GM18505 (cell line): ENCODE data around the gene SIGMAR1.

Experiments used
- ATAC-seq: cut with Tn5 transposase; IDR thresholded peaks from one replicate; pipeline ENCODE4 v1.9.1; 2021; ENCODE audit not compliant: unreplicated experiment
- POLR2A ChIP-seq: IDR thresholded peaks from 4 replicates; pipeline ENCODE4 v1.6.1; 2011; ENCODE audit warnings: borderline replicate concordance; ENCODE audit not compliant: insufficient read depth, insufficient read length; ENCODE audit errors: extremely low read depth

The SIGMAR1 gene

DNA sequence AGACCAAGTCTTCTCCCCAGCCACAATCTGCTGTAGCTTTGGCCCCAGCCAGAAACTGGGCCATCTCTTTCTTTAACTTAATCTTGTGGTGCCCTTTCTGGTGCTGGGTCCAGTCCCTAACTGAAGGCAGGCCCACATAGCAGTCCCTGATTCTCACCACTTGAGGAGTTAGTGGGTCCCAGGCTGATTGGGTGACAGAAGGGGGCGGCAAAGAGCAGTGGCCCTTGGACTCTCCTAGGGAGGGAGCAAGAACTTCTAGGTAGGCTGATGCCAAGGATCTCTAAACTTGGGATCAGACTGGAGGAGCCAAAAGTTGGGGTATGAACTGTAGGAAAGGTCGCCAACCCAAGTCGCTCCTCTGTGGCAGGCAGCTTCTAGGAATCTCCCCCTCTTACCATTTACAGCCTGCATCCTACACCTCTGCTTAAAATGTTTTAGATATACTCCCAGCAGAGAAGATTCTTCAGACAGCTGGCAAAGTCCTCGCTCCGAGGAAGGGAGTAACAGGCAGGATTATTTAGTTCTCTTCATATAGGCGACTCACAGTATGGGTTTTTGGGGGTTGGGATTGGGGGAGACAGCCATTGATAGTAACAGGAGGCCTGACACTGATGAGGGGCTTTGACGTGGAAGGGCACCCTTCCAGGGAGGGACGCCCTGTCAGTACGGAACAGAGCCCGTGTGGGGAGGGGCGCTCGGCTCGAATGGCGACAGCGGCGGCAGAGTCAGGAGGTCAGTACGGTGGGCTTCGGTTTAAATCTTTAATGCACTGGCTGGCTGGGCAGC lies 26.9 kb upstream of the SIGMAR1 start:
- no peak for TF ChIP-seq POLR2A

DNA sequence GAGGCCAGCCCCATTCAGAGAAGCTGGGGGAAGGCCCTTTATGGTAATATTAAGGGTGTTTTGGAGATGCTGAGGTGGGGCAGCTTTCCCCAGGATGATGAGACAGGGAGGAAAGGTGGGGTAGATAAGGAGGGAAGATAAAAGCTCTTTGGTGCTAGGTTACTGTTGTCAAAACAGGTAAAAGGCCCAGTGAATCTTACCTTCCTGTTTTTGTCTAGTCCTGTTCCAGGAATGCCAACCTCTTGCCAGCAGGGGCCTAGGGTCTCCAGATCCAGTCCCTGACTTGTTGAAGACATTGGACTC lies 25.7 kb upstream of the SIGMAR1 start:
- no peak for ATAC-seq
- no peak for TF ChIP-seq POLR2A

More for the DNA sequence above, 26.9 kb upstream of the SIGMAR1 start:
- peak; percentile 52 for ATAC-seq

DNA sequence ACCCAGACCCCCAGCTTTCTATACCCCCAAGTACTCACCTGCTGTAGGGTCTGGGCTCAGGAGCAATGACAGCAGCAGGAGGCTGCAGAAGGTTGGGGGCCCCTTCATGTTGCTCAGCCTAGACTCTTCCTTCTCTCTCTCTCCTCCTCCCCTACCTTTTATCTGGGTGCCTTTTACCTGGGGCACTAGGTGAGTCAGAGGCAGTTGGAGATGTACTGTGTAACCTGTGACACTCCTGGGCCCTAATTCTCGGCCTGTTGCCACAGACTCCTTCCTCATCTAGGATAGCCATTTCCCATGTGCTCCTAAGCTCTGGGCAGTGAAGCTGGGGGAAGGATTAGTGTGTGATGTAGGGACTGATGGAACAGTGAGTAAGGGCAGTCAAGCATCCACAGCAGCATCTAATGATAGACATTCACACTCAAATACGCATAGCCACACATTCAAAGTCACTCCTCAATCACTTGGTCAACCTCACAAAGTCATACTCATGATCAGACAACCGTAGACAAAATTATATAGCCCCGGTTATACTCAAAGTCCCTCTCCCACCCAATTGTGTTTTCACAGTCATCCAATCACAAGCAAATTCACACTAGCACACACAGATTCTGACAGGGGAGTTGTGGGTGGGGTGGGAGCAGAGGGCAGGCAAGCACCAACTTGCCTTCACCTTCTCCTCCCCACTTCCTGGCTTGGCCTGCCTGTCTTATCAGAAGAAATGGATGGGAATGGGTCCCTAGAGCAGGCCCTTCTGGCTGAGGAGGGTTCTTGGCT lies 25.1 kb upstream of the SIGMAR1 start, which contains the start of gene CCL27:
CCL27 (minus strand) TSS at position 132 of the 777 bp plus-strand sequence; CDS start at position 108, 24 bp downstream.
- no peak for TF ChIP-seq POLR2A
- ATAC-seq, result no peak

DNA sequence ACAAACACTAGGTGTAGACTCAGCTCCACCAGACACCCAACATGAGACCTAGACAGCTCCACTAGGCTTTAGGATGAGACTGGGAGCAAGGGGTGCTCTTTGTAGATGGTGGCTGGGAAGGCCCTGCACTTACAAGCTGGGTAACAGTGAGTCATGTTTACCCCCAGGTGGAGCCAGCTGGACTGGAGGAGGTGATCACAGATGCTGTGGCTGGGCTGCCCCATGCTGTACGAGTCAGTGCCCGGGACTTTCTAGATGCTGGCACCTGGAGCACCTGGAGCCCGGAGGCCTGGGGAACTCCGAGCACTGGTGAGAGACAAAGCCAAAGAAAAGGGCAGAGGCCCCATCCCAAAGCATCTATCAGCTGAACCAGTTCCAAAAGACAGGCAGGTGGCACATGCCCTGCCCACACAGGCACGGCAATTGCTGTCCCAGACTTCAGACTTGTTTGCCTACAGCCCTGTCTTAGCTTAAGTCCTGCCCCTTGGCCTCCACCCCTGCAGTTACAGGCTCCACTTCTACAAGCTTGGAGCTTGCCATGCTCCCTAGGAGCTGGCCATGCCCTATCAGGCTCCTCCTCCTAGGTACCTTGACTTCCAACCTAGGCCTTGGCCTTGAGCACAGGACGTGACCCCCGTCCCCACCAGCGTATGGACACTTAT lies 22.1 kb upstream of the SIGMAR1 start:
- no peak for ATAC-seq

DNA sequence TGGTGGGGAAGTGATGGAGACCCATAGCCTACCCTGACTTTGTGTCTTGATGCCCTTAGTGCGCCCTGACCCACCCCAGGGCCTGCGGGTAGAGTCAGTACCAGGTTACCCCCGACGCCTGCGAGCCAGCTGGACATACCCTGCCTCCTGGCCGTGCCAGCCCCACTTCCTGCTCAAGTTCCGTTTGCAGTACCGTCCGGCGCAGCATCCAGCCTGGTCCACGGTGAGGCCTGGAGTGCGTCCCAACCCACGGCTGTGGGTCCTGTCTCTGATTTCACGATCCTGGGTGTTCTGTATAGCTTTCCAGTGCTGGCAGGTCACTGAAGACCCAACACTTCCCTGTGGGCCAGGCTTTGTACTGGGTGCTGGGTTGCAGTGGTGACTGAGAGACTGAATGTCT lies 20.9 kb upstream of the SIGMAR1 start:
- no peak for ATAC-seq
- TF ChIP-seq POLR2A, result no peak

More for the DNA sequence above, 22.1 kb upstream of the SIGMAR1 start:
- TF ChIP-seq POLR2A, result no peak

DNA sequence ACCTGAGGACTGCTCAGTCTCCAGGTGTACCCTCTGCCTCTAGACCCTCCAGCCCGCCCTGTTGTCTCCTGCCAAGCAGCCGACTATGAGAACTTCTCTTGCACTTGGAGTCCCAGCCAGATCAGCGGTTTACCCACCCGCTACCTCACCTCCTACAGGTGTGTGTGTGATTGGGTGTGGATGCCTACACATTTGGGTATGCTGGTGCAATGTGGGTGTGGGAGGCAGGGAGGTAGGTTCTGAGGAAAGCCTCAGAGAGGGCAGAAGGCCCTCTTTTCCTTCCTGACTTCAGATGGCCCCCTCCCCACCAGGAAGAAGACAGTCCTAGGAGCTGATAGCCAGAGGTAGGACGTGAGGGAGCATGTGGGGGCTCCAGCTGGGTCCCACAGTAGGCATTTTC lies 19.4 kb upstream of the SIGMAR1 start:
- no peak for ATAC-seq
- no peak for TF ChIP-seq POLR2A

DNA sequence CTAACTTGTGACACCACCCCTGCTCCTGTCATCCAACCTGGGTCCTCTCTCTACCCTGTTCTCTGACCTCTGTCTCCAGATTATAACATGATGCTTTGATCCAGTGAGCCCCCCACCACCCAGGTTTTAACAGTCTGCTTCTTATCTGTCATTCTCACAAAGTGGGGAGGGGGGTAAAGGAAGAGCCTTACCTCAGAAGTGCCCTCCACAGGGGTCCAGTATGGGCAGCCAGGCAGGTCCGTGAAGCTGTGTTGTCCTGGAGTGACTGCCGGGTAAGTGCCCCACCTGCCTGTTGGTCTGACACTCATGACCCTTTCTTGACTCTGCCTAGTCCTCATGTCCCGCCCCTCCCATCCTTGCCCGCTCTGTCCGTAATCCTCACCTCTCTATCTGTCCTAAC lies 17.8 kb upstream of the SIGMAR1 start:
- no peak for TF ChIP-seq POLR2A
- no peak for ATAC-seq

DNA sequence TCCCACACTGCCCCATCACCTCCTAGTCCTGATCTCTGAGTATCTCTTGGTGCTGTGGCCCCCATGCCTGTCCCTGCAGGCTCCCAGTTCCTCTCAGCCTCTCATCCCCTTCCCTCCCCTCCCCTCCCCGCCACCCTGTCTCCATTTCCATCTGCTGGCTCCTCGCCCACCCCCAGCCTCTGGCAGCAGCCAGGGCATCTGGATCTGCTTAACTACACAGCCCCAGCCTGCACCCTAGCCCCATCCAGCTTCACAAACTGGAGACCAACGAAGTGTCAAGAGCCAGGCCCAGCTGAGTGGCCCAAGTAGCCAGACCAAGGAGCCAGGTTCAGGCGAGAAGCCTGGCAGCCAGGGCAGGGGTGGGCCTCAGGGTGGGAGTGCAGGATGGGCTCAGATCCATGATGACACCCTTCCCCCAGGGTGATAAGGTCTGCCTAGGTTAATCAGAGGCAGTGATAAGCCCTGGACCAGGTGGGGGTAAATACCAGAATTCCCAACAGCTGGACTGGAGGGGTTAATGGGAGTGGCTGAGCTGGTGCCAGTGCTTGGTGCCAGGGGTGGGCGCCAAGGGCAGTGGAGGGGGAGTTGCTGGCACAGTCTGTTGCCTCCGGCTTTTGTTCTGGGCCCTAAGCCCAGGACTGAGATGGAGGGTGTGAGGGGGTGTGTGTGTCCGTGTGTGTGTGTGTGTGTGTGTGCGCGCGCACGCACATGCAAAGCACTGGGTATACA lies 16.9 kb upstream of the SIGMAR1 start:
- ATAC-seq, result no peak
- TF ChIP-seq POLR2A, result no peak

DNA sequence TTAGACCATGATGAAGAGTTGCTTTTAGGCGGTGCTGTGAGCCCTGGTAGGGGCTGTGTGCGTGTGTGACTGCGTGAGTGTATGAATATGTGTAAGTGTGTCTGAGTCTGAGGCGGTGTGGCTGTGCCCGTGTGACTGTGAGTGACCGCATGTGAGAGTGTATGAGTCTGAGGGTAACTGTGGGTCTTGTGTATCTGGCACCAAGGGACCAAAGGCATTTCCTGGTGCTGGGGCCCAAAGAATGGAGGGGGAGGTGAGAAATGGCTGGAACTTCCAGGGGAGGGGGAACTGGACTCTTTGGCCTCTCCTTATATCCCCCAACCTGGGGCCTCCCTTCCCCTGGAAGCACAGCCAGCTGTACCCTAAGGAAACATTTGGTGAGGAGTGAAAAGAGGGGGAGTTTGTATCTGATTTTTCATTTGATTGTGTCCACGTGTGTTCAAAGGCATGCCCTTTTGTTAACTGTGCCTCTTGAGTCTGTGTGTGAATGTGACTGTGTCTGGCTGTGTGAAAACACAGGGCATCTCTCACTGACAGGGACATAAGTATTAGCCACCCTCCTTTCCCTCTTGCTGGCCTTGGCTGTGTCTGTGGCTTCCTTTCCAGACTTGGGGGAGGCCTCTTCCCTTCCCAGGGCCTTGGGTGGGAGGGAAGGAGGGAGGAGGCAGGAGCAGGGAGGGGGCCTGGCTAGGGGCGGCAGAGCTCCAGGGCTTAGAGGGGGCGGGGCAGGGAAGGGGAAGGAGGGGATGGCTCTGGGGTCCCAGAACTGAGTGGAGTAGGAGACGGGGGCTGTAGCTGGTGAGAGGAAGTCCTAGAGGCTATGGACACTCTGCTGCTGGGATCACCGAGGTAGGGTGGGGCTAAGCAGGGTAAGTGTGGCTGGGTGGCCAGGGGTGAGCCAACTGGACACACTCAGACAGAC lies 15.8 kb upstream of the SIGMAR1 start:
- ATAC-seq, result no peak
- no peak for TF ChIP-seq POLR2A

DNA sequence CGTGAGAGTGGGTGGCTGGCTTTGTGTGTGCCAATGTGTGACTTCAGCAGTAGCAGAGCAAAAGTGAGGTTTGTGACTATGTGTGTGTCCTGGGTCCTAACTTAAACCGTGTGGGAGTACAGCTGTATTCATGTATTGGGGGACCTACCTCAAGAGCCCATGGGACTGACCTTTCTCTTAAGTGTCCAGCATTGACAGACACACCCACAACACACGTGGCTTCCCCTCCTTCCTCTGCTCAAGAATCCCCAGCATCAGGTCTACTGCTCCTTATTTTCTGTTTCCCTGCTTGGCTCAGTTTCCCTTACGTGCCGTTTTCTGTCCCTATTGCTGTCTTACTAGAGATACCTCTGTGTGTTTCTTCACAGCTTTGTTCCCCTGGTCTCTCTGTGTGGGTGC lies 15.0 kb upstream of the SIGMAR1 start:
- no peak for TF ChIP-seq POLR2A
- no peak for ATAC-seq

DNA sequence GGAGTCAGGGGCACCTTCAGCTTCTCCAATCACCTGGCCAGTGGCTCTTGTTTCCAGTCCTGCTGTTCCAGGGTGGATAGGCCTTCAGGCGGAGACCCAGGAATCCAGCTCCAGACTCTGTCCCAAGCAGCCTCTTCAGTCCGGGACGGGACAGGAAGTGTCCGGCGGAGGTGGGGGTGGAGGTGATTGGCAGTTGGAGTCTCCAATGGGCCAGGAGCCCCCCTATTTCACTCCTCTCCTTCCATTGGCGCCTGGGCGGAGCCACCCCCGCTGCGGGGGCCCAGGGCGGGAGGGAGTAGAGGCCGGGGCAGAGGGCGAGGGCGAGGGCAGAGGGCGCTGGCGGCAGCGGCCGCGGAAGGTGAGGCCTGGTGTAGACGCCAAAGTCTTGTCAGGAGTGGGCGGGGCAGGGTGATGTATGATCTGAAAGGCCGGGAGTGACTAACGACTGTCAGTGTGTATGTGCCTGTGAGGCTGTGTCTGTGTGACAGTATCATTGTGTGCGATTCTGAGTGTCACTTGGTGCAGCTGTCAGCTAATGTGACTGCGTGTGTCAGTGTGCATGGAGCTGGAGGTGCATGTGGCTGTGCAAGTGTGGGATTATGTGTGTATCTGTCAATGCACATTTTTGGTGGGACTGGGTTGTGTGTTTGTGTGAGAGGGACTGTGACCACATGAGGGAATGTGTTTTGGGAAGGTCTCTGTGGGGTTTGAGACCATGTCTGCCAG lies 14.5 kb upstream of the SIGMAR1 start, which contains the start of gene IL11RA:
IL11RA (plus strand) TSS at position 310 of the 726 bp plus-strand sequence. CDS start 3,033 bp downstream, outside the sequence.
- peak; percentile 45 for TF ChIP-seq POLR2A
- ATAC-seq, result no peak
